ENCODE measurements around the gene MFAP2. TPM values are rescaled to one million over a fixed set of nuclear protein-coding genes. Genes with fewer than 3 reads are reported as not detected.
"Not testable (repeated sequence)": the region's sequence is repeated elsewhere in the genome, so short reads cannot be mapped to it uniquely, and the experiment has no call there.

MFAP2 gene
- total RNA-seq, 1 experiment from 2014 or later = 152 TPM

- H3K23me2 ChIP-seq (ENCODE audit: insufficient read length, low read depth, low read length, poor library complexity, severe bottlenecking); H3K9ac ChIP-seq (ENCODE audit: extremely low read depth, insufficient read length, low read length); H3T11ph ChIP-seq (ENCODE audit: low read length); H4K5ac ChIP-seq (ENCODE audit: insufficient read length, low read depth, low read length); H3K56ac ChIP-seq (ENCODE audit: insufficient read length, low read depth, low read length); H3K27me3 Mint-ChIP-seq (ENCODE audit: low read depth); H3K14ac ChIP-seq (ENCODE audit: insufficient read depth, low read length); H3K27ac Mint-ChIP-seq; H3K9me3 Mint-ChIP-seq; H3K4me3 Mint-ChIP-seq; H2BK12ac ChIP-seq (ENCODE audit: insufficient read length, low read depth, low read length); H3K27me3 ChIP-seq (ENCODE audit: insufficient read depth, low read length); H3K23ac ChIP-seq (ENCODE audit: insufficient read length, low read depth, low read length); H3K9me3 ChIP-seq (ENCODE audit: control insufficient read depth, low read depth, low read length); H3K27ac ChIP-seq (ENCODE audit: insufficient read length, low read depth, low read length); H3K4ac ChIP-seq (ENCODE audit: low read depth, low read length); H3K79me1 ChIP-seq (ENCODE audit: insufficient read depth, low read depth, low read length, poor library complexity, severe bottlenecking); H3K4me1 ChIP-seq (ENCODE audit: insufficient read depth, low read length); H2BK5ac ChIP-seq (ENCODE audit: insufficient read length, low read length); H3K4me2 ChIP-seq (ENCODE audit: insufficient read depth, insufficient read length, low read length); H4K20me1 ChIP-seq (ENCODE audit: control insufficient read depth, insufficient read depth, insufficient read length); H2AK5ac ChIP-seq (ENCODE audit: insufficient read length, low read length); H2BK15ac ChIP-seq (ENCODE audit: low read depth, low read length); H4K91ac ChIP-seq (ENCODE audit: insufficient read length, low read depth, low read length); H2BK20ac ChIP-seq (ENCODE audit: low read depth, low read length, poor library complexity, severe bottlenecking); H2BK120ac ChIP-seq (ENCODE audit: low read depth, low read length, poor library complexity, severe bottlenecking); H4K8ac ChIP-seq (replicated peaks; ENCODE audit: insufficient read length, low read depth, low read length); H3K79me2 ChIP-seq (ENCODE audit: insufficient read depth, low read length); H3K18ac ChIP-seq (ENCODE audit: insufficient read length, low read depth, low read length); DNase-seq; H2AFZ ChIP-seq (ENCODE audit: low read length): not testable (repeated sequence)
- Mint-ChIP-seq H3K36me3 (ENCODE audit: insufficient read depth in 1 of 3, low read depth in 3 of 3) (peaks cover 15 to 29% (median 24%) of the 10 kb centered on the region in 3 experiments), H3K4me1 (peaks cover 16 to 30% of the 10 kb centered on the region in 2 experiments)
- WGBS (ENCODE audit: extremely low coverage, insufficient read length, low lambda C conversion rate) = no CpG with 5 or more reads among the region's 24 CpGs
Measured at GRCh38 chr1:16929146-16930041, 51.0 kb downstream of the MFAP2 start.

All from H9 (cell line).